Retinal pigment epithelial cell (primary cell): ENCODE results near the gene STMN3.

Source experiments
- DNase-seq: peaks from one replicate; pipeline ENCODE4 v3.0.0-alpha.2; 2010; ENCODE audit warnings: low read depth
- H3K4me3 ChIP-seq: 2 replicates; pipeline ENCODE4 v1.5.1; 2011; ENCODE audit warnings: mild to moderate bottlenecking, low read length, control low read depth, moderate library complexity
- CTCF ChIP-seq: conservative IDR thresholded peaks from 2 replicates; pipeline ENCODE4 v1.5.1; 2011; ENCODE audit warnings: low read depth, low read length, control low read depth, inconsistent platforms

STMN3 gene

GRCh38 chr20:63690898-63691710 lies 37.9 kb upstream of the STMN3 start:
- no peak overlapping the region for H3K4me3 ChIP-seq
- TF ChIP-seq CTCF, result no peak
- no peak for DNase-seq

GRCh38 chr20:63690003-63690897 lies 37.0 kb upstream of the STMN3 start:
- DNase-seq, result no peak

GRCh38 chr20:63689046-63690002 lies 36.1 kb upstream of the STMN3 start:
- H3K4me3 ChIP-seq, result no peak overlapping the region
- TF ChIP-seq CTCF, result no peak

More at GRCh38 chr20:63690003-63690897, 37.0 kb upstream of the STMN3 start:
- no peak overlapping the region for H3K4me3 ChIP-seq
- no peak for TF ChIP-seq CTCF

GRCh38 chr20:63688228-63689045 lies 35.2 kb upstream of the STMN3 start:
- no peak overlapping the region for H3K4me3 ChIP-seq
- no peak for DNase-seq
- no peak for TF ChIP-seq CTCF

More at GRCh38 chr20:63689046-63690002, 36.1 kb upstream of the STMN3 start:
- no peak for DNase-seq

- DNase-seq, result no peak
- H3K4me3 ChIP-seq, result no peak overlapping the region
- no peak for TF ChIP-seq CTCF
Observed at GRCh38 chr20:63687419-63688178, 34.4 kb upstream of the STMN3 start.
